ENCODE data around the gene SS18. TPM values are rescaled to one million over a fixed set of nuclear protein-coding genes. Genes with fewer than 3 reads are reported as not detected.

SS18 gene
- total RNA-seq, 1 donor: 139 TPM

DNA sequence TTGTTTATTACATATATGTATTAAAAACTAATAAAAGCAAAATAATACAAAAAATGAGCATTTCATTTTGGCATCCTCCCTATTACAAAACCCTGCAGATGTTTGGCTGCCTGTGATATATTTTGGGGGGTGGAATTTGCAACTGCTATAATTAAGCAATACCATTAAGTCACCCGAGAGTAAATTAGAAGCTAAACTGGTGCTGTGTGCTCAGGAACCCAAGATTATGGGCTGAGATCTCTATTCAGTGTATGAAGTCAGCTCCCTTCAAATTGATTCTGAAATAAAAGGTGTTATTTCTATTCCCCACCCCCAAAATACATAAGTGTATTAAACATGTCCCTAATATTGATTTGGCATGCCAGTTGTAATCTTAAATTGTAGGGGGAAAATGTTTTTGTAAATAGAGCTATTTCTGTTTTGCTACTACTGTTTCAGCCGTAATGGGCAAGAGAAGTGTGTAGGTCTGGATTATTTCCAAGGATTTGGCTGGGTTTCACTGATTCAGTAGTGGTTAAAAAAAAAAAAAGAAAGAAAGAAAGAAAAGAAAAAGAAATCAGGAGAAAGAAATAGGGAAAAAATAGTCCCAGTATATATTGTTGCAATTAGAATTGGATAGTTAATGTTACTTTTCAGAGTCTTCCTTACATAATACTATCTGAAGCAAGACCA, 110.9 kb downstream of the SS18 start:
- no peak for DNase-seq (ENCODE audit: low read depth)
- TF ChIP-seq, protein P1, sequence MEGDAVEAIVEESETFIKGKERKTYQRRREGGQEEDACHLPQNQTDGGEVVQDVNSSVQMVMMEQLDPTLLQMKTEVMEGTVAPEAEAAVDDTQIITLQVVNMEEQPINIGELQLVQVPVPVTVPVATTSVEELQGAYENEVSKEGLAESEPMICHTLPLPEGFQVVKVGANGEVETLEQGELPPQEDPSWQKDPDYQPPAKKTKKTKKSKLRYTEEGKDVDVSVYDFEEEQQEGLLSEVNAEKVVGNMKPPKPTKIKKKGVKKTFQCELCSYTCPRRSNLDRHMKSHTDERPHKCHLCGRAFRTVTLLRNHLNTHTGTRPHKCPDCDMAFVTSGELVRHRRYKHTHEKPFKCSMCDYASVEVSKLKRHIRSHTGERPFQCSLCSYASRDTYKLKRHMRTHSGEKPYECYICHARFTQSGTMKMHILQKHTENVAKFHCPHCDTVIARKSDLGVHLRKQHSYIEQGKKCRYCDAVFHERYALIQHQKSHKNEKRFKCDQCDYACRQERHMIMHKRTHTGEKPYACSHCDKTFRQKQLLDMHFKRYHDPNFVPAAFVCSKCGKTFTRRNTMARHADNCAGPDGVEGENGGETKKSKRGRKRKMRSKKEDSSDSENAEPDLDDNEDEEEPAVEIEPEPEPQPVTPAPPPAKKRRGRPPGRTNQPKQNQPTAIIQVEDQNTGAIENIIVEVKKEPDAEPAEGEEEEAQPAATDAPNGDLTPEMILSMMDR (IDR thresholded peaks at IDR 0.05; ENCODE audit: insufficient read depth, low read depth, low read length): no peak
- no peak overlapping the region for H3K4me3 ChIP-seq (ENCODE audit: low read depth, low read length)

DNA sequence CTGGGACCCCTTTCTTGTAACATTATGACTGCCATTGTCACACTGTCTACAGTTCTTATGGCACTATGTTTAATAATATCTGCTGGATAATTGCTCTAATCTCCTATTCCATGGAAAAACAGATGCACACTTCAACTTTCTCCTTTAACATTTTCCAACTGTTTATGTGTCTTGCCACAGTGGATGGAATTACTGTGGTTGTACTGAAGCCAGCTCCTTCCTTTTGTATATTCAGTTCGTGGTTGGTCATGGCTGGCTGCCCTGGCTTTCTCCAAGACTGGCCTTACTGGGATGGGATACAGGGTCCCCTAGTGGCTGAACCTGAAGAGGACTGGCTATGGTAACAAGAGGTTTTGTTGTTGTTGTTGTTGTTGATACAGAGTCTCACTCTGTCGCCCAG, 113.9 kb downstream of the SS18 start:
- TF ChIP-seq, protein P1 (IDR thresholded peaks at IDR 0.05; ENCODE audit: insufficient read depth, low read depth, low read length): no peak
- no peak overlapping the region for H3K4me3 ChIP-seq (ENCODE audit: low read depth, low read length)
- DNase-seq (ENCODE audit: low read depth): no peak

DNA sequence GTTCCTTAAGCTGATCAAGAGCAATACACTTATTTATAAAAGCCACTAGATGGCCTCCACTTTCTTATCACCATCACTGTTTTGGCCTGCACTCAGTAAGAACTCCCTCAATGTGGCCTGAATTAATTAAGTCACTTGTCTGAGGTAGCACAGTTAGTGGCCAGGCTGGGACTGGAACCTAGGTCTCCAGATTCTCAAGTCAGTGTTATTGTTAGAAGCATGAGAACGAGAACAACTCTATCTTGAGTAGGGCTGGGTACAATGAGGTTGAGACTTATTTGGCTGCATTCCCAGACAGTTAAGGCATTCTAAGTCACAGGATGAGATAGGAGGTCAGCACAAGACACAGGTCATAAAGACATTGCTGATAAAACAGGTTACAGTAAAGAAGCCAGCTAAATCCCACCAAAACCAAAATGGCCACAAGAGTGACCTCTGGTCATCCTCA, 115.8 kb downstream of the SS18 start:
- TF ChIP-seq, protein P1 (IDR thresholded peaks at IDR 0.05; ENCODE audit: insufficient read depth, low read depth, low read length): no peak
- DNase-seq (ENCODE audit: low read depth): peak; percentile 18

More for the DNA sequence above, 115.8 kb downstream of the SS18 start:
- H3K4me3 ChIP-seq (ENCODE audit: low read depth, low read length): no peak overlapping the region

Other genes with a start within 250 kb of the SS18 start
- gene PSMA8, start 43.3 kb upstream of the SS18 start, total RNA-seq: not detected in 2 replicates
- gene TAF4B, start 135.8 kb upstream of the SS18 start, total RNA-seq: 0.64 and 0.86 TPM in 2 replicates

Data from fibroblast of villous mesenchyme (primary cell).